Upper lobe of right lung (tissue), 1 donor: Measurements from ENCODE around the gene KLHL12. TPM values are rescaled to one million over a fixed set of nuclear protein-coding genes. Genes with fewer than 3 reads are reported as not detected.

ENCODE experiments used
- ATAC-seq: fragments of 200-7000 bp; cut with Tn5 transposase; one replicate; pipeline ENCODE4 v1.9.1; 2020; ENCODE audit warnings: mild to moderate bottlenecking, moderate library complexity
- DNase-seq: peaks from one replicate; pipeline ENCODE4 v3.0.0-alpha.2; 2020
- H3K27ac ChIP-seq: fragments of 200-600 bp; one replicate; pipeline ENCODE4 v1.8.0; 2022
- H3K27me3 ChIP-seq: fragments of 200-600 bp; one replicate; pipeline ENCODE4 v1.8.0; 2022; ENCODE audit warnings: mild to moderate bottlenecking
- H3K36me3 ChIP-seq: fragments of 200-600 bp; one replicate; pipeline ENCODE4 v1.8.0; 2022
- H3K4me1 ChIP-seq: fragments of 200-600 bp; one replicate; pipeline ENCODE4 v1.8.0; 2022
- H3K4me3 ChIP-seq: fragments of 200-600 bp; one replicate; pipeline ENCODE4 v1.8.0; 2022; ENCODE audit warnings: mild to moderate bottlenecking
- H3K9me3 ChIP-seq: fragments of 200-600 bp; one replicate; pipeline ENCODE4 v1.8.0; 2022
- intact Hi-C: fragments of 100-400 bp; cut with DNase I; formaldehyde crosslinking; loops from one replicate; pipeline ENCODE4 v1.11.0; 2022
- total RNA-seq: library from RNA; stranded (reverse); fragmentation: NEBNext Ultra II Directional; extraction: Animal tissue kit (Norgen Biotek cat#: 25700); gene quantifications from one replicate; pipeline ENCODE4 v1.2.1, GENCODE V29; 2021
- TF ChIP-seq, protein P1 (sequence below): fragments of 200-600 bp; IDR thresholded peaks from one replicate; pipeline ENCODE4 v1.8.0; 2022; ENCODE audit warnings: antibody characterized with exemption
- donor health status: DM: no; HTN: yes; CAD: no; lungs with severe emphysema.

KLHL12 gene
- total RNA-seq, 1 donor from 2014 or later, result 24.4 TPM

DNA sequence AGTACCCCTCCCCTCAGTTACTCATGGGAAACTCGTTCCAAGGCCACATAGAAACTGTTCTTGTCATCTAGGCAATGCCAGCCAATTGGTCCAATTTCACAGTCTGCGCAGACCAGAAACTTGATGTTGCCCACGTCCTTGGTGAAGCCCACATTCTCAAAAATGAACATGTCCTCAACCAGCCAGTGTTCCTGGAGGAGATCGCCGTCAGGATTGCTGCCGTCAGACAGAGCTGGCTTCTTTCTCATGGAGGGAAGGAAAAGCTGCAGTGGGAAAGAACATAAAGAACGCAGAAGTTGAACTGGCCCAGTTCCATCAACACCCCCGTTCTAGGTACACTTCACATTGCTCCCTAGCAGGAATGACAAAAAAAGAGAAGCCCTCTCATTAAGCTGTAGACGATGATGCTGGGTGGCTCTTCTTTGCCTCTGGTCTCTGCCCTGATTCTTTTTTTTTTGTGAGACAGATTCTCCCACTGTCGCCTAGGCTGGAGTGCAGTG lies 46.0 kb downstream of the KLHL12 start:
- TF ChIP-seq, protein P1, sequence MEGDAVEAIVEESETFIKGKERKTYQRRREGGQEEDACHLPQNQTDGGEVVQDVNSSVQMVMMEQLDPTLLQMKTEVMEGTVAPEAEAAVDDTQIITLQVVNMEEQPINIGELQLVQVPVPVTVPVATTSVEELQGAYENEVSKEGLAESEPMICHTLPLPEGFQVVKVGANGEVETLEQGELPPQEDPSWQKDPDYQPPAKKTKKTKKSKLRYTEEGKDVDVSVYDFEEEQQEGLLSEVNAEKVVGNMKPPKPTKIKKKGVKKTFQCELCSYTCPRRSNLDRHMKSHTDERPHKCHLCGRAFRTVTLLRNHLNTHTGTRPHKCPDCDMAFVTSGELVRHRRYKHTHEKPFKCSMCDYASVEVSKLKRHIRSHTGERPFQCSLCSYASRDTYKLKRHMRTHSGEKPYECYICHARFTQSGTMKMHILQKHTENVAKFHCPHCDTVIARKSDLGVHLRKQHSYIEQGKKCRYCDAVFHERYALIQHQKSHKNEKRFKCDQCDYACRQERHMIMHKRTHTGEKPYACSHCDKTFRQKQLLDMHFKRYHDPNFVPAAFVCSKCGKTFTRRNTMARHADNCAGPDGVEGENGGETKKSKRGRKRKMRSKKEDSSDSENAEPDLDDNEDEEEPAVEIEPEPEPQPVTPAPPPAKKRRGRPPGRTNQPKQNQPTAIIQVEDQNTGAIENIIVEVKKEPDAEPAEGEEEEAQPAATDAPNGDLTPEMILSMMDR, result no peak
- no peaks in the 10 kb centered on the region for H3K9me3 ChIP-seq
- H3K36me3 ChIP-seq, result peaks cover 30% of the 10 kb centered on the region
- H3K27me3 ChIP-seq, result no peaks in the 10 kb centered on the region
- H3K27ac ChIP-seq, result no peak overlapping the region
- DNase-seq (no peak), ATAC-seq (no peak)
- H3K4me1 ChIP-seq, result no peaks in the 10 kb centered on the region
- intact Hi-C loops, result no loop called here
- no peak overlapping the region for H3K4me3 ChIP-seq

DNA sequence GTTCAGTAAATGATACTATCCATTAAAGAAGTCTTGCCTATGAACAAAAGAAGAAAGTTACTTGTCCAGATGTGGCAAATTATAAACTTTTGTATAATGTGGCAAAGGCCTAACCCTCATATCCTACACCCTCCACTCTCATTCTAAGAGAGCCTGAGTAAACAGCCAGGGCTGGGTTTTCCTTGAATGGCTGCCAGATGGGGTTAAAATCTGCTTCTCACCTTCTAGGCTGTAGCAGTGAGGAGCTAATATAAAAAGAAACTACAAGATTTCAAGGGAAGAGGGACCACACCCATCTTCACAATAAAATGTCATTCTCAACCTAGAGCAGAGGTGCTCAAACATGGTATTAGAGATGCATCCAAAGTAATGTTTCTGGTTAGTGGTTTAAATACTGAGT lies 47.0 kb downstream of the KLHL12 start:
- H3K9me3 ChIP-seq, result no peaks in the 10 kb centered on the region
- TF ChIP-seq, protein P1, result no peak
- H3K27me3 ChIP-seq, result no peaks in the 10 kb centered on the region
- no peak for DNase-seq
- intact Hi-C loops, result no loop called here
- no peak overlapping the region for H3K4me3 ChIP-seq
- H3K36me3 ChIP-seq, result peaks cover 30% of the 10 kb centered on the region
- H3K27ac ChIP-seq, result no peak overlapping the region
- no peak for ATAC-seq
- no peaks in the 10 kb centered on the region for H3K4me1 ChIP-seq

DNA sequence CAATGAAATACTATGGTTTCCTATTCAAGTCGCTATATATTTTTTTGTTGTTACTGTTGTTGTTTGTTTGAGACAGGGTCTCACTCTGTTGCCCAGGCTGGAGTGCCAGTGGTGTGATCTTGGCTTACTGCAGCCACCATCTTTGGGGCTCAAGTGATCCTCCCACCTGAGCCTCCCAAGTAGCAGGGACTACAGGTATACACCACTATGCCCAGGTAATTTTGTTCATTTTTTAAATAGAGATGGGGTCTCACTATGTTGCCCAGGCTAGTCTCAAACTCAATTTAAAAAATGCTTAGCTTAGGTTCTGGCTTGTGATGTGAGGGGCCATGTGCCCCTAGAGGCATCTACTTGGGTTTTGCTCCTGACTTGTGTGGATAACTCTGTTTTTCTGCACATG lies 47.9 kb downstream of the KLHL12 start:
- no peaks in the 10 kb centered on the region for H3K9me3 ChIP-seq
- H3K27me3 ChIP-seq, result no peaks in the 10 kb centered on the region
- ATAC-seq (no peak), DNase-seq (no peak)
- intact Hi-C loops, result loop anchor here (10.0 kb wide), 1 partner anchor 64 kb away; the partner anchor contains the start of gene PCAT6
- no peaks in the 10 kb centered on the region for H3K4me1 ChIP-seq
- no peak overlapping the region for H3K27ac ChIP-seq
- H3K36me3 ChIP-seq, result peaks cover 30% of the 10 kb centered on the region
- no peak overlapping the region for H3K4me3 ChIP-seq
- TF ChIP-seq, protein P1, result no peak

DNA sequence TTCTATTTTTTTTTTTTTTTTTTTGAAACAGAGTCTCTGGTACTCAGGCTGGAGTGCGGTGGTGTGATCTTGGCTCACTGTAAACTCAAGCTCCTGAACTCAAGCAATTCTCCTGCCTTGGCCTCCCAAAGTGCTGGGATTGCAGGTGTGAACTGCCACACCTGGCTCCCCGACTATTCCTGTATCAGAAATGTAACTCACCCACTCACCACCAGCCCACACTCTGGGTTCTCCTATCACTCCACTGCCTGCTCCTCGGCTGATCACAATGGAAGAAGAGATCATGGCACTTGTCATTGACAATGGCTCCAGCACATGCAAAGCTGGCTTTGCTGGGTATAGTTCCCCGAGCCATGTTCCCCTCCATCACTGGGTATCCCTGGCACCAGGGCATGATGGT lies 54.0 kb downstream of the KLHL12 start:
- ATAC-seq, result no peak
- intact Hi-C loops, result loop anchor here (10.0 kb wide), 1 partner anchor 58 kb away; the partner anchor contains the start of gene PCAT6
- H3K27ac ChIP-seq, result no peak overlapping the region

DNA sequence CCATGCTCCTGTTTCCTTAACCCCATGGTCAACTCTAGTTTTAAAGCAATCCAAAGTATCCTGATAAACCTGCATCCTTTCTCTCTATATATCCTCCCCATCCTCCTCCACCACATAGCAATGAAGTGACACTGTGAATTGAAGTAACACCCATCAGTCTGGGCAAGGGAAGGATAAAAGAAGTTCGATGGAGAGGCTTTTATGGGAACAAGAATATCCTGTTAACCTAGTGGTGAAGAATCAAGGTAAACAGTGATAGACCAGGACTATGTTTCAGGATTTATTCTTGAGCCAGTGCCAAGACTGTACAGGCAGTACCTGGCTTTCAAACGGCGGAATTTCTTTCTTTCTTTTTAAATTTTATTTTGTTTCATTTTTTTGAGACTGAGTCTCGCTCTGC lies 55.7 kb downstream of the KLHL12 start:
- ATAC-seq (no peak), DNase-seq (no peak)
- TF ChIP-seq, protein P1, result no peak
- Histone ChIP-seq H3K27ac (no peak overlapping the region), H3K4me1 (no peaks in the 10 kb centered on the region), H3K9me3 (no peaks in the 10 kb centered on the region), H3K4me3 (no peak overlapping the region), H3K27me3 (no peaks in the 10 kb centered on the region), H3K36me3 (no peaks in the 10 kb centered on the region)
- intact Hi-C loops, result loop anchor here (10.0 kb wide), 1 partner anchor 57 kb away; the partner anchor contains the start of gene PCAT6

More for the DNA sequence above, 54.0 kb downstream of the KLHL12 start:
- TF ChIP-seq, protein P1, result no peak
- no peaks in the 10 kb centered on the region for H3K36me3 ChIP-seq
- DNase-seq, result no peak
- no peaks in the 10 kb centered on the region for H3K27me3 ChIP-seq
- H3K4me3 ChIP-seq, result no peak overlapping the region
- no peaks in the 10 kb centered on the region for H3K4me1 ChIP-seq
- H3K9me3 ChIP-seq, result no peaks in the 10 kb centered on the region
